Caki2 (cell line): ENCODE data around the gene EBF3. TPM values are rescaled to one million over a fixed set of nuclear protein-coding genes. Genes with fewer than 3 reads are reported as not detected.

Experiments
- DNase-seq: peaks from one replicate; pipeline ENCODE4 v3.0.0-alpha.2; 2015; ENCODE audit warnings: low read depth
- in situ Hi-C: cut with HindIII; loops from 2 replicates; pipeline ENCODE4 v1.10.0; 2016; ENCODE audit warnings: low sequenced_read_pairs, low pct_unique_long_range_greater_than_20kb, mixed read lengths
- total RNA-seq: library from RNA; depleted of rRNA; stranded (reverse); fragments of >200 nt; shearing (Covaris generic); gene quantifications from 2 replicates; pipeline ENCODE4 v1.2.3, GENCODE V29; 2014; ENCODE audit warnings: low replicate concordance; rRNA removed

Gene EBF3
- total RNA-seq = not detected in 2 replicates

GRCh38 chr10:129963641-129964501 lies at the start of gene EBF3:
Gene EBF3 (minus strand): TSS chr10:129964274. CDS start chr10:129963768, 506 bp downstream.
- in situ Hi-C loops = no loop called here
- no peak for DNase-seq

- no peak for DNase-seq
- in situ Hi-C loops = no loop called here
Observed at GRCh38 chr10:130013335-130014262, 49.5 kb upstream of the EBF3 start.

GRCh38 chr10:130012129-130012528 lies 48.1 kb upstream of the EBF3 start:
- in situ Hi-C loops = no loop called here

GRCh38 chr10:130010653-130011052 lies 46.6 kb upstream of the EBF3 start:
- no peak for DNase-seq
- in situ Hi-C loops = no loop called here

More at GRCh38 chr10:130012129-130012528, 48.1 kb upstream of the EBF3 start:
- DNase-seq = no peak

- DNase-seq = no peak
- in situ Hi-C loops = no loop called here
Observed at GRCh38 chr10:130009228-130009627, 45.2 kb upstream of the EBF3 start.

DNA sequence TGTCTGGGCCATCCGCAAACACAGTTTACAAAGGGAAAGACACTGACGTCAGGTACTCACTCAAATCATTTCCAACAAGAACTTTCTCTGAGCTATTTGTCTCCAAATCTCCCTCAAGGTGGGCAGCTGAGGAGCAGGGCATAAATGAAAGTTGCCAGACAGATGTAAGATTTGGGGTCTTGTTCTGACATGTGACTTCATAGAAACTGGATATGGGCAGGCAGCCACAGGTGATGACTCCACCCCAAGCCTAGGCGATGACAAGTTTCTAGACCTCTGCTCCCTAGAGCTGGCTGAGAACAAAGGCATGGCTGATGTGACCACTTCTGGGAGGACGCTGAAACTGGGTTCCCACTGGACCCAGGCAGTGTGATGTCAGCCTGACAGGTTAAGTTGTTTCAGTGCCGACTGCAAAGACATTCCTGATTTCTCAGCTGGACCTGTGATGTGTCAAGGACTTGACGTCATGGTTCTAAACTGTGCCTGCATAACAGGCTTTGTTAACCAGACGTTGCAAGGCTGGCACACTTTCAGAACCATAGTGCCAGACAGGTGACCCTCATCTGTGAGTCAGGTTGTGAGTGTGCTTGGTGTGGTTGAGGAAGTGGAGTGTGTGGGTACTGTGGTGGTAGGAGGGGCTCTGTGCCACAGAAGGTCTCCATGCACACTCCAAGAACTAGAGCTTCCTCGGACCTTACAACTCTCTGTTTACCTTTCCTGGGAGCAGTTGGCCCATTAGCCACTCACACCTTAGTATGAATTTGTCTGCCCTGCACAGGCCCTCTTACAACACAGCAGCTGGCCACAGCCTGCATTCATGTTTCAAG lies 39.9 kb upstream of the EBF3 start:
- in situ Hi-C loops = no loop called here
- DNase-seq = no peak

- in situ Hi-C loops = no loop called here
- DNase-seq = no peak
Observed at GRCh38 chr10:130003166-130003565, 39.1 kb upstream of the EBF3 start.

GRCh38 chr10:130002606-130003005 lies 38.5 kb upstream of the EBF3 start:
- DNase-seq = no peak
- in situ Hi-C loops = no loop called here

GRCh38 chr10:130000918-130001317 lies 36.8 kb upstream of the EBF3 start:
- in situ Hi-C loops = no loop called here
- no peak for DNase-seq

- no peak for DNase-seq
- in situ Hi-C loops = no loop called here
Observed at GRCh38 chr10:129999140-129999539, 35.1 kb upstream of the EBF3 start.

GRCh38 chr10:129993621-129994020 lies 29.5 kb upstream of the EBF3 start:
- in situ Hi-C loops = no loop called here
- DNase-seq = no peak

GRCh38 chr10:129992356-129992755 lies 28.3 kb upstream of the EBF3 start:
- no peak for DNase-seq
- in situ Hi-C loops = no loop called here

GRCh38 chr10:129982825-129983224 lies 18.8 kb upstream of the EBF3 start:
- no peak for DNase-seq
- in situ Hi-C loops = no loop called here

DNA sequence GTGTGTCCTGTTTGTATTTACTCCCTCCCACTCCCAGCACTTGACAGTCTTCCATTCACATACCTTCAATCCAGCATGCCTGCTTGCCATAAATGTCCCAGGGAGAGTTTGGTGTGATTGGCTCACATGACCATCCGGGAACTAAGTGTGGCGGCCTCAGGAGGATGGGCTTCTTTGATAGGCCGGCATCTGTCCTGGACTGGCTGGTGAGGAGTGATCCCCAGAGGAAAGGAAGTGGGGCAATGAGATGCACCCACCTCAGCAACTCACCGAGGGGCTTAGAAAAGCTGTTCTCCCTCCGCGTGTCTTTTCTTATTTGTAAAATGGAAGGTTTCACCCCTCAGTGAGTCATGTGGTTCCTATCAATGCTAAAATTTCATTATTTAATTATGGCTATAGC lies 14.9 kb upstream of the EBF3 start:
- in situ Hi-C loops = no loop called here
- DNase-seq = no peak

DNA sequence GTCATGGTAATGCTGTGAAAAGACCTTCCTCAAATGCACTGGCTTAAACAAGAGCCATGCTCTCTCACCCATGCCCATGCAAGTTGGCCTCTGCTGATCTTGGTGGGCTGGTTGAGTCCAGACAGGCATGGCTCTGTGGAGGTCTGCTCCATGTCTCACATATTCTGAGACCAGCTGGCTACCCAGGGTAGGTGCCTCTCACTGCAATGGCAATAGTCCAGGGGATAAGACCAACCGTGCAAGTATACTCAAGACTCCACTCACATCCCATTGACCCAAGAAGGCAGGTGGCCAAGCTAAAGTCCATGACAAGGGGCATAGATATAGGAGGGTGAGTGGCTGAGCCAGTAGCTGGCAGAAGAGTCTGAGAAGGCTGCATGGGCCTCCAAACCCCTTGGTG lies 14.2 kb upstream of the EBF3 start:
- in situ Hi-C loops = no loop called here
- DNase-seq = no peak

DNA sequence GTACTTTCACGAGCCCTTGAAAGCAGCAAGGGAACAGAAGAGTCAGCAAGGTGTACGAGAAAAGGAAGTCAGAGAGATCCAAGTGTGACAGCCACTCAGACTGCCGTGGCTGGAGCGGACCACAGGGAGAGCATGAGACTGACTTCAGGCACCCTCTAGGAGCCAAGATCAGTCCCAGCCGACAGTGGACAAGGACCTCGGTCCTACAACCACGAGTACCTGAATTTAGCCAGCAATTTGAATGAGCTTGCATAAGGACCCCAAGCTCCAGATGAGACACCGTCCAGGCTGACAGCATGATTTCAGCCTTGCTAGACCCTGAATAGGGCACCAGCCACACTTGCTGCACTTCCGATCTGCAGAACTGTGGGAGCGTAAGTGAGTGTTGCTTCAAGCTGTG lies 13.7 kb upstream of the EBF3 start:
- no peak for DNase-seq
- in situ Hi-C loops = no loop called here

- in situ Hi-C loops = no loop called here
- no peak for DNase-seq
Observed at GRCh38 chr10:129973674-129974059, 9.6 kb upstream of the EBF3 start.

DNA sequence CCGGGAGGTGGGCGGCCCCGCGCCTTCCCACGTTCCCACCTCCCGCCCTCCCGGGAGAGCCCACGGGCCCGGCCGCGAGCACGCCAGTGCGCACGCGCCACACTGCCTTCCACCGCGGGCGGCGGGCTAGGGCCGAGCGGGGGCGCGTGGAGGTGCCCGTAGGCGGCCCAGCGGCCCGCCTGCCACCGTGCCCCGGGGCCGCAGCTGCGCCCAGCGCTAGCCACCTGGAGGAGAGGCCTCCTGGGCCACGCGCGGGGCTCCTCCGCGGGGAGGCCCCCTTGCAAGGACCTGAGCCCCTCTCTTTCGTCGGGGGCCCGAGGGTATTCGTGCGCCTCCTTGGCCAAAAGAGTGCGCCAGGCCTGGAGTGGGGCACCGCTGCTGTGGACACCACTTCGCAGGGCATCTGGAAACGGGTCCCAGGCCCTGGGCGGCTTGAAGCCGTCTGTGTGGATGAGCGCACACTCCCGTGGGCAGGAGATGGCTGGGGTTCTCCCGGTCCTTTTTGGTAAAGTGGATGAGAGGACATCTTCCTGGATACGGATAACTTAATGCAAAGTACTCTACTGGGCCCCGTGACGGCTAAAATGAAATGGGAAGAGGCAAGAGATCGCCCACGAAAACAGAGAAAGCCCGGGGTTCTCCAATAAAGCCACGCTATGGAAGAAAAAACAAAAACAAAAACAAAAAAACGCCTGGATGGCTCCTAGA lies 9.0 kb upstream of the EBF3 start:
- no peak for DNase-seq
- in situ Hi-C loops = no loop called here
